Astrocyte of the spinal cord (primary cell): ENCODE measurements around the gene SEMA3E.
A peak's percentile ranks its signal among the peaks of the same experiment; 100 is the strongest.

Experiments used
- DNase-seq: peaks from one replicate; pipeline ENCODE4 v3.0.0; 2011; ENCODE audit warnings: low read depth, low spot score
- H3K4me3 ChIP-seq: 2 replicates; pipeline ENCODE4 v1.5.1; 2011; ENCODE audit warnings: low read depth, mild to moderate bottlenecking, low read length, moderate library complexity
- in situ Hi-C: cut with HindIII; loops from 2 replicates; pipeline ENCODE4 v1.10.0; 2017; ENCODE audit warnings: low sequenced_read_pairs
- TF ChIP-seq, protein P1 (sequence below): IDR thresholded peaks from 2 replicates; pipeline ENCODE4 v1.5.1; 2012; ENCODE audit warnings: low read depth, mild to moderate bottlenecking, low read length, inconsistent platforms

SEMA3E gene

GRCh38 chr7:83366629-83367028, 282.3 kb downstream of the SEMA3E start:
- no peak for DNase-seq
- TF ChIP-seq, protein P1, sequence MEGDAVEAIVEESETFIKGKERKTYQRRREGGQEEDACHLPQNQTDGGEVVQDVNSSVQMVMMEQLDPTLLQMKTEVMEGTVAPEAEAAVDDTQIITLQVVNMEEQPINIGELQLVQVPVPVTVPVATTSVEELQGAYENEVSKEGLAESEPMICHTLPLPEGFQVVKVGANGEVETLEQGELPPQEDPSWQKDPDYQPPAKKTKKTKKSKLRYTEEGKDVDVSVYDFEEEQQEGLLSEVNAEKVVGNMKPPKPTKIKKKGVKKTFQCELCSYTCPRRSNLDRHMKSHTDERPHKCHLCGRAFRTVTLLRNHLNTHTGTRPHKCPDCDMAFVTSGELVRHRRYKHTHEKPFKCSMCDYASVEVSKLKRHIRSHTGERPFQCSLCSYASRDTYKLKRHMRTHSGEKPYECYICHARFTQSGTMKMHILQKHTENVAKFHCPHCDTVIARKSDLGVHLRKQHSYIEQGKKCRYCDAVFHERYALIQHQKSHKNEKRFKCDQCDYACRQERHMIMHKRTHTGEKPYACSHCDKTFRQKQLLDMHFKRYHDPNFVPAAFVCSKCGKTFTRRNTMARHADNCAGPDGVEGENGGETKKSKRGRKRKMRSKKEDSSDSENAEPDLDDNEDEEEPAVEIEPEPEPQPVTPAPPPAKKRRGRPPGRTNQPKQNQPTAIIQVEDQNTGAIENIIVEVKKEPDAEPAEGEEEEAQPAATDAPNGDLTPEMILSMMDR: no peak
- H3K4me3 ChIP-seq: no peak overlapping the region
- in situ Hi-C loops: no loop called here

DNA sequence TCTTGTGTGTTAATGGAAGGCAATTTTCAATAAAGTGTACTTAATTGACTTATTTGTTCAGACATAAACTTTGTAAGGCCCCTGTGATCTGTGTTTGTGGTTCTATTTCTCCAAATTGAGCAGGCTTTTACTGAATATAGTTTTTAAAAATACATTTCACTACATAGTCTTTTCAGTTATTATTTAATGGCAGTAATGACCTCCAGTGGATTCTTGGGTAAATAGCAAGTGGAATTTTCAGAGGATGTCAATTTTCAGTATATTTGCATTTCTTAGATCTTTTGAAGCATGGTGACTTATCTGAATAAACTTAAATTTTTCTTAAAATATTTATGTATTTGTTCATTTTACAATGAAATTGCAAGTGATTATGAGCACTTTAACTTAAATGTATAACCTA, 283.2 kb downstream of the SEMA3E start:
- H3K4me3 ChIP-seq: no peak overlapping the region
- in situ Hi-C loops: no loop called here
- DNase-seq: peak; percentile 18
- TF ChIP-seq, protein P1: peak; percentile 23

DNA sequence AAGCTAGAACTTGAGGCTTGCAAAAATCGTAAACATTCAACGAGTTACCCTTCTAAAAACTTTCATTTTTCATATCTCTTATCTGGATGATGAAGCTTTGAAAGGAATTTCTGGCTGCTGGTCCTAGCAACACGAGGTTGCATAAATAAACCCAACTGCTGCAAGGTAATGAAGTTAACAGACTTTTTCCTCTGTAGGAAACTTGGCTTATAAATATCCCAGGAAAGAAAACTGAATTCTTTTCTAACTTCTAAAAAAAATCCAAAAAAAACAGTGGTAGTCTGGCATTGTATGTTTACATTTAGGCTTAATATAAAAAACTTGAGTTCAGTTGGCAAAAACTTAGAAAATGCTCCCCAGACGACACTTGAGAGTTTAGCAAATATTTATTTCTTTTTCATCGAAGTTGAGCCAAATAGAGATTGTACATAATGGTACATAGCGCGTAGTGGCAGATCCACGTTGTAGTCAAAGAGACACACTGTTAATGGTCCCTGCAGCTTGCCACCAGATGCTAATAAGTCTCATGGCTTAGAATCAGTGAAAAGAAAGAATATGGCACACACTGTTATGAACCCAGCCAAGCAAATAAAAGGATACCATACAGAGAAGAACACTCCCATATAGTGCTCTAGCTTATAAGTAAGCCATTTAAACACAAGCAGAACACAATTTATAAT, 285.9 kb downstream of the SEMA3E start:
- no peak for DNase-seq
- no peak overlapping the region for H3K4me3 ChIP-seq
- in situ Hi-C loops: no loop called here
- TF ChIP-seq, protein P1: no peak

- no peak for DNase-seq
Observed at GRCh38 chr7:83359108-83359507, 289.8 kb downstream of the SEMA3E start.

GRCh38 chr7:83355143-83355542, 293.8 kb downstream of the SEMA3E start:
- TF ChIP-seq, protein P1: no peak
- no peak overlapping the region for H3K4me3 ChIP-seq
- in situ Hi-C loops: no loop called here

More at GRCh38 chr7:83359108-83359507, 289.8 kb downstream of the SEMA3E start:
- H3K4me3 ChIP-seq: no peak overlapping the region
- in situ Hi-C loops: no loop called here
- TF ChIP-seq, protein P1: no peak

GRCh38 chr7:83347945-83348444, 300.9 kb downstream of the SEMA3E start:
- in situ Hi-C loops: no loop called here
- DNase-seq: peak; percentile 69
- TF ChIP-seq, protein P1: no peak
- no peak overlapping the region for H3K4me3 ChIP-seq

More at GRCh38 chr7:83355143-83355542, 293.8 kb downstream of the SEMA3E start:
- no peak for DNase-seq
